ENCODE data around the gene PCID2.

PCID2 gene

DNA sequence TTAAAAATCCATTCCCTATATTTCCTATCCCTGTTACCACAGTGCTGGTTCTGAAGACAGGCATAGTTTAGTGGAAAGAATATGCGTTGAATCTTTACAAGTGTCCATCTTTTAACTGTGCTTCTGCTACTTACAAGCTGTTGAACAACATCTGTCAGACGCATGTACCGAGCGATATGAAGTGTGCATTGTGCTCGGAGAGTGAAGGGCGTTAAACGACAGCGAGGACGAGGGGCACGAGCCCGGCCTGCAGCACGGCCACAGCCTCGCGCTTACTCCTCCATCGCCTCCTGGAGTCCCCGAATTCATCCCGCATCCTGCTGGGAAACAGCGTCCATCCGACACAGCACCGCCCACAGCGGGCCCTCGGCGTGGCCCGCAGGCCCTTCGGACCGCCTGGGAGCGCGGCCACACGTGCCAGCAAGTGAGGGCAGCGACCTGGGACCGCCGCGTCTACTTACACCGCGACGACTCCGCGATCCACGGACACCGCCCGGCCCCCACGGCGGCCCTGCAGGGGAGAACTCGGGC lies 514 bp downstream of the PCID2 start:
- Mint-ChIP-seq H3K27me3 (no peaks in the 10 kb centered on the region), H3K4me3 (peak overlapping the region; percentile 92), H3K27ac (peak overlapping the region; percentile 92), H3K9me3 (no peaks in the 10 kb centered on the region), H3K4me1 (ENCODE audit: low read depth) (peaks cover 48% of the 10 kb centered on the region), H3K36me3 (ENCODE audit: low read depth) (peaks cover 76% of the 10 kb centered on the region)
- DNase-seq, result no peak

DNA sequence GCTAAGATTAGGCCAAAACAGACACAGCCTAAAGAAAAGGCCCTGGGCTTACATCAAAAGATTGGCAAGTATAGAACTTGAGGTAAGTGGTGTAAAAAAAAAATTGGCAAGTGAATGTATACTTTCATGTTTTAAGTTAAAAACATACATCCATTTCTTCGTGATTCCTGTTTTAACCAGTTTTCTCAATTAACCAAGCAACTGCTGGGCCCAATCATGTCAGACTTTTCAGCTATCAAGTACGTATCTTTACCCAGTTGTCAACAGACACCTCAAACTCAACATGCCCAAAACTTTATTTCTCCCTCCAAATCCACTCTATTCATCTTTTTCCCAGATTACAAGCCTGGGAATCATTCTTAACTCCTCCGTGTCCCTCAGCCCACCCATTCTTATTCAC lies 1.0 kb downstream of the PCID2 start:
- Mint-ChIP-seq H3K4me1 (ENCODE audit: low read depth) (peaks cover 53% of the 10 kb centered on the region), H3K4me3 (peak overlapping the region; percentile 92), H3K9me3 (no peaks in the 10 kb centered on the region), H3K27me3 (no peaks in the 10 kb centered on the region), H3K27ac (peak overlapping the region; percentile 92), H3K36me3 (ENCODE audit: low read depth) (peaks cover 77% of the 10 kb centered on the region)
- no peak for DNase-seq

DNA sequence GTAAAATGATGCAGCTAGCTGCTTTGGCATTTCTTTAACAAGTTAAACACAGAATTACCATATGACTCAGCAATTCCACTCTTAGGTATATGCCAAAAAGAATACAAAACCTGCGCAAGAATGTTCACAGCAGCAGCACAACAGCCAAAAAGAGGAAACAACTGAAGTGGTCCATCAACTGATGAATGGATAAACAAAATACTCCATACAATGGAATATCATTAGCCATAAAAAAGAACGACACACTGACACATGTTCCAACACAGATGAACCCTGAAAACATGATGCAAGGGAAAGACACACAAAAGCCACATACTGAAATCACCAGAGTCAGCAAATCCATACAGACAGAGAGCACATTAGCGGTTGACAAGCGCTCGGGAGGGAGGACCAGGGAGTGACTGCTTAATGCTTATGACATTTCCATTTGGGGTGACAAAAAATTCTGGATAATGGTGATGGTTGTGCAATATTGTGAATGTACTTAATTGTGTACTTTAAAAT lies 3.0 kb downstream of the PCID2 start:
- Mint-ChIP-seq H3K36me3 (ENCODE audit: low read depth) (peaks cover 75% of the 10 kb centered on the region), H3K27me3 (no peaks in the 10 kb centered on the region), H3K4me1 (ENCODE audit: low read depth) (peaks cover 61% of the 10 kb centered on the region), H3K9me3 (no peaks in the 10 kb centered on the region), H3K27ac (peak overlapping the region; percentile 87), H3K4me3 (peak overlapping the region; percentile 92)
- DNase-seq, result no peak

DNA sequence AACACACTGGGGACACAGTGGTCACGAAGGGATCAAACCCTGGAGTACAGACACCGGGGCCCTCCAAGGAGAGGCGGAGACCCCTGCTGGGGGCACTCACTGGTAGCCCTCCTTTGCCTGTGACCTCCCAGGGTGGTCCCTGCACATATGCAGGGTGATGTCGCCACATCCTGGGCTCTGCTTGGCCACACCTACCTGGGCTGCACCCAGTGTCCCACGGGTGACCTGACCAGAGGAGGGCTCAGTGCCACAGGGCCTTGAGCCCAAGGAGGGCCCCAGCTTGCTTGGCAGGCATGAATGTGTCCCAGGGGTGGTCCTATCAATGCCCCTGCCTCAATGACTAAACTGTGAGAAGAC lies 4.1 kb downstream of the PCID2 start:
- Mint-ChIP-seq H3K36me3 (ENCODE audit: low read depth) (peaks cover 82% of the 10 kb centered on the region), H3K4me1 (ENCODE audit: low read depth) (peaks cover 63% of the 10 kb centered on the region), H3K27me3 (no peaks in the 10 kb centered on the region), H3K27ac (peak overlapping the region; percentile 87), H3K4me3 (no peak overlapping the region), H3K9me3 (no peaks in the 10 kb centered on the region)
- no peak for DNase-seq

DNA sequence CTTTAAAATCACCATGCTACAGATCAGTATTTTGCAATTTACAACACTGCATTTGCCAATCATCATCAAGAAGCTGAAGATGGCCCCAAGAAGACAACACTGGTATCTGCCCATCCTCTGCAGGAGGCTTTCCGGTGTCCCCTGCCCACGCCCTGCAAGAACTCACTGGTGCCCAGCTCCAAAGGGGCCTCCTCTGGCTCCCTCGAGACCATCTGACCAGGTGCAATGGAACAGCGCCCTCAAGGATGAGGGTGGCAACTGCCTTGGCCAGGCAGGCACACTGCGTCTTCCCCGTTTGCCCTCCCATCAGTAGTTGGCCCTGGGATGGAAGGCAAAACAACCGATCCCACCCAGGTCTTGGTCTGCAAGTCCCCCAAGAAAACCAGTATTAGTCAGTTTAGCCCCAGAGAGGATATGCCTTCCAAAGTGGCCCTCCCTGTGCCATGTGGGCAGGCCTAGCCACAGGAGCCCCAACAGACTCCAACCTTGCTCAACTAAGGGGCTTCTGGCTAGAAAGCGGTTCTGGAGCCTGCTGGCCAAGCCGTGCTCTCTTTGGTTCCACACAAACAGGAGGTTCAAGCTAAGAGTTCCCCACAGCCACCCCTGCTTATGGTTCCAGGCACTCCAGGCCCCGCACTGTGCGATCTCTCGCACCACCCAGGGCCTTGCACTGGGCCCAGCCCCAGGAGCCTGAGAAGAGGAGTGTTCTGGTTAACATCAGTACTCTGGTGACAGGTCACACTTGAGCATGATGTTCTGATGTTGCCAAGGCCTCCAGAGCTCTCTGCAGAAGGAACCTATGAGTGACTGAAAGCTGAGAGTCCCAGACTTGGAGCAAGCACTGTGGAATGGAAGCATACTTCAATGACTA lies 4.7 kb downstream of the PCID2 start:
- Mint-ChIP-seq H3K4me3 (no peak overlapping the region), H3K27me3 (no peaks in the 10 kb centered on the region), H3K4me1 (ENCODE audit: low read depth) (peaks cover 63% of the 10 kb centered on the region), H3K36me3 (ENCODE audit: low read depth) (peaks cover 88% of the 10 kb centered on the region), H3K9me3 (no peaks in the 10 kb centered on the region), H3K27ac (peak overlapping the region; percentile 42)
- DNase-seq, result no peak

DNA sequence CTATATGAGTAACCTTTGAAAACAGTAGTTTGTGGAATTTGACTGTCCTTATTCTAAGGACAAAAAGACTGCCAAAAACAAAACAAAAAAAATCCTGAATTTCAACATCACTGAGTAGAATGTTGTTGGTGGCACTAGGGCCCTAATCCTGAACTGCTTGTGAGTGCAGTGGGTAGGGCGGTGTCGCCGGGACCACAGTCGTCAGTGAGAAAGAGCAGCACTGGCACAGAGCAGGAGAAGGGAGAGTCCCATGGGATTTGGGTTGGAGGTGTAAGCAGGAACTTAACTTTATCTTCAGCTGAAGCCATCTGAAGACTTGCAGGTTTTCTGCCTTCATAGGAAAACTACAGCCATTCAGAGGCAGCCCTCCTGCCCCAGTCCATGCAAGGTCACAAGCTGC lies 5.6 kb downstream of the PCID2 start:
- H3K27me3 Mint-ChIP-seq, result no peaks in the 10 kb centered on the region
- no peaks in the 10 kb centered on the region for H3K9me3 Mint-ChIP-seq
- peak overlapping the region; percentile 42 for H3K27ac Mint-ChIP-seq
- DNase-seq, result no peak
- peaks cover 94% of the 10 kb centered on the region for H3K36me3 Mint-ChIP-seq (ENCODE audit: low read depth)
- H3K4me3 Mint-ChIP-seq, result no peak overlapping the region
- H3K4me1 Mint-ChIP-seq (ENCODE audit: low read depth), result peaks cover 63% of the 10 kb centered on the region

DNA sequence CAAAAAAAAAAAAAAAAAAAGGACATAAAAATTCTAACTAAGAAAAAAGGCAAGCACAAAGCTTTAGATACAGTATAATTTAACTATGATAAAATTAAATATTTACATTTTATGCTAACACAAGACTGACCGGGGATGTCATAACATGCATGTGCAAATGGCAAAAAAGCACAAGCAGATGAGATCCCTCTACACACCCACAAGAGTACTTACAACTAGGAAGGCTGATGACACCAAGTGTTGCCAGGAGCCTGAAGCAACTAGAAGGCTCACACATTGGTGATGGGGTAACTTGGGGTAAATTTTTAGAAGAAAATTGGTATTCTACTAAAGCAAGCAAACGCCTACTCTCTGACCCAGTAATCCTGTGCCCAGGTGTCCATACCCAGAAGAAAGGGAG lies 6.7 kb downstream of the PCID2 start:
- Mint-ChIP-seq H3K9me3 (no peaks in the 10 kb centered on the region), H3K4me3 (no peak overlapping the region), H3K27me3 (no peaks in the 10 kb centered on the region), H3K36me3 (ENCODE audit: low read depth) (peaks cover 96% of the 10 kb centered on the region), H3K27ac (peak overlapping the region; percentile 36), H3K4me1 (ENCODE audit: low read depth) (peaks cover 54% of the 10 kb centered on the region)
- DNase-seq, result no peak

DNA sequence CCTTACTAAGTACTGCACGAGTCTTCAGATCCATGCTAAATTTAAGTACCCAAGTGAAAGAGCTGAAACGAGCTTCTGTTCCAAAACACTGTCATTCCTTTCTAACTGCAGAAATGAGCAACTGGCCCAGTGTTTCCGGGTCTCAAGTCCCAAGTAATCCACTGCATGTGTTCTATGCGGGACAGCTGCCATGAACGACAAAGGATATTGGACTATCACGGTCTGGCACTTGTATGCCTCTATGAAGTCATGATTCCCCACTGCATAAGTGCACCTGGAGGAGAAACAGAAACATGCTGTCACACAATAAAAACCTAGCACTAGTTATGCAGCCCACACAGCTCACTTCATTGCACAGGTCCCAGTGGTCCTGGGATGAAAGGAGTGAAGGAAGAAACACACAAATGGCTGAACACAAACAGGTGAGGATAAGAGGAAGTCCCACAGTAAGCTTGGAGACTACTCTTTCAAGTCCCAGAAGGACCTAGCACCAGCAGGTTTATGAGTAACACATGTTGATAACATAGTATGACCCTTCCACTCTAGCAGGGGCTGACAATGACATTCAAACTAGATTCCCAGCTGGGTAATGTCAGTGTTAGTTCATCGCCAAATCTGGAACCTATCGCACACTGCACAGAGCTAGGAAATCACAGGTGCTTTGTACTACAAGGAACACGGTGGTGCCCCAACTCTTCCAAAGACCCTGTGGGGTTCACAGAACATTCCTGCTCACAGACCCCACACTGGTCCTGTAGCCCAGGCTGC lies 11.3 kb downstream of the PCID2 start:
- H3K9me3 Mint-ChIP-seq, result no peaks in the 10 kb centered on the region
- no peak overlapping the region for H3K27ac Mint-ChIP-seq
- DNase-seq, result no peak
- H3K4me1 Mint-ChIP-seq (ENCODE audit: low read depth), result peaks cover 10% of the 10 kb centered on the region
- no peak overlapping the region for H3K4me3 Mint-ChIP-seq
- peaks cover 94% of the 10 kb centered on the region for H3K36me3 Mint-ChIP-seq (ENCODE audit: low read depth)
- H3K27me3 Mint-ChIP-seq, result no peaks in the 10 kb centered on the region

DNA sequence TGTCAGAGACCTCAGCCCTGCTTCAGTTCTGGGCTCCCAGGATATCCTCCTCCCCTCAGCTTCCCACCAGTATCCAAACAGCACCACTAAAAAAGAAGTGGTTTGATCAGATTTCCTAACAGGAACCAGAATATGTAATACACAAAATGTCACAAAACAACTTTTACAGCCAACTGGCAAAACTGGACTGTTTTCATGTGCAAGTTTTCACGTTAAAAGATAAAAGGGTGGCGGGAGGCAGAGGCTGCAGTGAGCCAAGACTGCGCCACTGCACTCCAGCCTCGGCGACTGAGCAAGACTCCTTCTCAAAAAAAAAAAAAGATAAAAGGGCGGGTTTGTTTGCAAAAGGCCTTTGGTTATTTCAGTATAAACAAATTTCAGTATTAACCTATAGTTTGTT lies 13.1 kb downstream of the PCID2 start:
- Mint-ChIP-seq H3K27me3 (no peaks in the 10 kb centered on the region), H3K27ac (peak overlapping the region; percentile 59), H3K4me3 (no peak overlapping the region), H3K9me3 (no peaks in the 10 kb centered on the region), H3K4me1 (ENCODE audit: low read depth) (peaks cover 5% of the 10 kb centered on the region), H3K36me3 (ENCODE audit: low read depth) (peaks cover 96% of the 10 kb centered on the region)
- DNase-seq, result no peak

DNA sequence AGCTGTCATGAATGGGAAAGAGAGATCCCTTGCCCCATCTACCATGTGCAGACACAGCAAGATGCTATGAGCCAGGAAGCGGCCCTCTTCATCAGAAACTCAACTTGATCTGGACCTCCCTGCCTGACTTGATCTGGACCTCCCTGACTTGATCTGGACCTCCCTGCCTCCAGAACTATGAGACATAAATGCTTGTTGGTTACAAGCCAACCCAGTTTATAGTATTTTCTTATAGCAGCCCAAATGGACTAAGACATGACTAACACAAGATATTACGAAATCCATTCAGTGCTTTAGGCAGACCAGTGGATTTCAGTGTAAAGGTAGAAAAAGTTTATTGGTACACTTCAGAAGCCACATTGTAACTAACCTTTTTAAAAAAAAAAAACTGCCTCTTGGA lies 15.6 kb downstream of the PCID2 start:
- Mint-ChIP-seq H3K27me3 (no peaks in the 10 kb centered on the region), H3K4me3 (no peak overlapping the region), H3K9me3 (no peaks in the 10 kb centered on the region), H3K36me3 (ENCODE audit: low read depth) (peaks cover 96% of the 10 kb centered on the region), H3K4me1 (ENCODE audit: low read depth) (peaks cover 8% of the 10 kb centered on the region), H3K27ac (no peak overlapping the region)
- DNase-seq, result no peak

DNA sequence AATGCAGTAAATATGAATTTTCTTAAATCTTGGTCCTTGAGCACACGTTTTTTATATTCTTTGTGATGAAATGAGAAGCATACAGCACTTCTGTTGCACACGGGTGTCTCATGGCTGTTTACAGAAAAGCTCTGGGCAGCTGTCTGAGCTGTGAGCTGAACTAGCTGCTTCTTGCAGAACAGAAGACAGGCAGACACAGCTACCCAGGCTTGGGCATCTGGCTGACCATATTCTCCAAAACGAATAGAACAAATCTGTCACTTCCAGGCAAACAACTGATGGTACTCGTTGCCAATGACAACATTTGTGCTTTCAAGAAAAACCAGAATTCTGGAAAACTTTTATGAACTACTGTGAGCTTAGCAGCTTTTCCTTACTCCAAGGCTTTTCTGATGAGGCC lies 16.2 kb downstream of the PCID2 start:
- no peak for DNase-seq
- no peak overlapping the region for H3K27ac Mint-ChIP-seq
- H3K36me3 Mint-ChIP-seq (ENCODE audit: low read depth), result peaks cover 96% of the 10 kb centered on the region
- peaks cover 15% of the 10 kb centered on the region for H3K4me1 Mint-ChIP-seq (ENCODE audit: low read depth)
- H3K4me3 Mint-ChIP-seq, result no peak overlapping the region
- H3K27me3 Mint-ChIP-seq, result no peaks in the 10 kb centered on the region
- H3K9me3 Mint-ChIP-seq, result no peaks in the 10 kb centered on the region

DNA sequence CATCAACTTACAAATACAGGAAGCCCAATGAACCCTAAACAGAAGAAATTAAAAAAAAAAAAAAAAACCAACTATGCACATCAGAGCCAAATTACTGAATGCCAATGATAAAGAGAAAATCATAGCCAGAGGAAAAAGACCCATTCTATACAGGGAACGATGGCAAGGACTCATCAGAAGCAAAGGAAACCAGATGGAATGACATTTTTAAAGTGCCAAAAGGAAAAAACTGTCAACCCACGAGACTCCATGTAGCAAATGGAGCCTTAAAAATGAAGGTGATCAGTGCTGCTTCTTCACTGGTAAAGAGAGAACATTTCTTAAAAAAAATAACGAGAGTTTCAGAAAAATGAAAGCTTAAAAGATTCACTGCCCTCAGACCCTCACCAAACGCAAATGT lies 18.3 kb downstream of the PCID2 start:
- Mint-ChIP-seq H3K36me3 (ENCODE audit: low read depth) (peaks cover 91% of the 10 kb centered on the region), H3K4me3 (no peak overlapping the region), H3K4me1 (ENCODE audit: low read depth) (peaks cover 33% of the 10 kb centered on the region), H3K27ac (no peak overlapping the region), H3K27me3 (no peaks in the 10 kb centered on the region), H3K9me3 (no peaks in the 10 kb centered on the region)
- DNase-seq, result no peak

DNA sequence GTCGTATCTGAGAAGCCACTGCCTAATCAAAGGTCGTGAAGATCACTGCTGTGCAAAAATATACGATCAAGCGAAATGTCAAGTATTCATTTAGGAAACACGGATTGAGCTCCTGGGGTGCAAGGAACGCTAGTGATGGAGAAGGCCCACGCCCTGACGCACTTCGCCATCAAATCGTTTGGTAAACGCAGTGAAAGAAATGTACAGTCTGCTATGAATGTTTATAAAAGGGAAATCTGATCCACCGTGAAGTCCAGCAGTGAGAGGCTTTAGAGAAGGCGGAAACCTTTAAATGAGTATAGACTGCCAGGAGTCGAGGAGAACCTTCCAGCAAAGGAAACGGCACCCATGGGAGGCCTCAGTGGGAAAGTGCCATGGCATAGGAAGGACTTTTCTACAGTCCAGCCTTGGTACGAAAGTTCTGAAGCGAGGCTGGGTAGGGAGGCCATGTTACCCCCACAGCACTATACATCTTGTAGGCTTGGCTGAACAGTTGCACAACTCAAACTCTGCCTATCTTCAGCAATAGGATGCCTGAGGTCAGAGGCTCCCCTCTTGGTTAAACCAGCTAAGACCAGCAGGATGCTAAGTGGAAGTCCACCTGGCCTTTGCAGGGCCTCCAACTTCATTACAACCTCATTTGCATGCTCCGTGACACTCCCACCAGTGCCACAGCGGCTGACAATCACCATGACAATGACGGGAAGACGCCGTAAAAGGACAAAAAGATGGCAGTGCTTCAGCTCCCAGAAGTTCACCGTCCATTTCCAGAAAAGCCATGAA lies 20.4 kb downstream of the PCID2 start:
- H3K36me3 Mint-ChIP-seq (ENCODE audit: low read depth), result peaks cover 90% of the 10 kb centered on the region
- H3K27me3 Mint-ChIP-seq, result no peaks in the 10 kb centered on the region

DNA sequence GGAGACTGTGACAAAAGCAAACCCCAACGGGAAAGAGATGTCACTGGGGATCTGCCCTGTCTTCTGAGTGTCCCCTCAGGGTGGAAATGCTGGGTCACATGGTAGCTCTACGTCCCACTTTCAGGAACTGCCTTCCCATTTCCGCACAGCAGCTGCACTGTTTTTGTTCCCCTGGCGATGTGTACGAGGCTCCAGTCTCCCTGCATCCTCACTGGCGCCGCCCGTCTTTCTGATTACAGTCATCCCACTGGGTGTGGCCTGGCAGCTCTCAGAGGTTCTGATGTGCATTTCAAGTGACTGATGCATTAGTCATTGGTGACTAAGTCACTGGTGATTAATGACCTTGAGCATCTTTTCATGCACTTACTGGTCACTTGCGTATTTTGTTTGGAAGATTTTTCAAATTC lies 21.2 kb downstream of the PCID2 start:
- Mint-ChIP-seq H3K4me1 (ENCODE audit: low read depth) (peaks cover 51% of the 10 kb centered on the region), H3K36me3 (ENCODE audit: low read depth) (peaks cover 90% of the 10 kb centered on the region), H3K27me3 (no peaks in the 10 kb centered on the region), H3K4me3 (peak overlapping the region; percentile 2), H3K9me3 (no peaks in the 10 kb centered on the region), H3K27ac (peak overlapping the region; percentile 88)
- DNase-seq, result peak; percentile 72

More for the DNA sequence above, 20.4 kb downstream of the PCID2 start:
- Mint-ChIP-seq H3K4me3 (no peak overlapping the region), H3K27ac (peak overlapping the region; percentile 88), H3K4me1 (ENCODE audit: low read depth) (peaks cover 48% of the 10 kb centered on the region), H3K9me3 (no peaks in the 10 kb centered on the region)
- DNase-seq, result no peak

Data from activated T-cell treated with anti-CD3 and anti-CD28 coated beads, Interleukin-2, amount 50 U/mL, for 24 hours (primary cell).